ENCODE measurements around the gene STXBP5L.
"Not testable (repeated sequence)": the region's sequence is repeated elsewhere in the genome, so short reads cannot be mapped to it uniquely, and the experiment has no call there.

The STXBP5L gene

GRCh38 chr3:121362035-121362734 lies 454.2 kb downstream of the STXBP5L start:
- DNase-seq (ENCODE audit: low read depth): no peak
- no peak overlapping the region for H3K4me3 ChIP-seq (ENCODE audit: low read depth, low read length)
- no peak for TF ChIP-seq CTCF (conservative IDR thresholded peaks at IDR 0.05; ENCODE audit: low read depth, low read length)

- H3K4me3 ChIP-seq (ENCODE audit: low read depth, low read length); DNase-seq (ENCODE audit: low read depth): not testable (repeated sequence)
Measured at GRCh38 chr3:121388308-121388707, 480.3 kb downstream of the STXBP5L start.

- H3K4me3 ChIP-seq (ENCODE audit: low read depth, low read length); DNase-seq (ENCODE audit: low read depth): not testable (repeated sequence)
Measured at GRCh38 chr3:121395967-121396366, 488.0 kb downstream of the STXBP5L start.

- not testable (repeated sequence) for H3K4me3 ChIP-seq (ENCODE audit: low read depth, low read length); DNase-seq (ENCODE audit: low read depth)
Measured at GRCh38 chr3:121398051-121398450, 490.0 kb downstream of the STXBP5L start.

- no peak for TF ChIP-seq CTCF (conservative IDR thresholded peaks at IDR 0.05; ENCODE audit: low read depth, low read length)
- H3K4me3 ChIP-seq (ENCODE audit: low read depth, low read length): no peak overlapping the region
- no peak for DNase-seq (ENCODE audit: low read depth)
Measured at GRCh38 chr3:121399820-121400219, 491.8 kb downstream of the STXBP5L start.

- TF ChIP-seq CTCF (conservative IDR thresholded peaks at IDR 0.05; ENCODE audit: low read depth, low read length): no peak
- H3K4me3 ChIP-seq (ENCODE audit: low read depth, low read length): no peak overlapping the region
- DNase-seq (ENCODE audit: low read depth): no peak
Measured at GRCh38 chr3:121405631-121406030, 497.6 kb downstream of the STXBP5L start.

GRCh38 chr3:121411523-121411922 lies 503.5 kb downstream of the STXBP5L start:
- TF ChIP-seq CTCF (conservative IDR thresholded peaks at IDR 0.05; ENCODE audit: low read depth, low read length): no peak
- no peak overlapping the region for H3K4me3 ChIP-seq (ENCODE audit: low read depth, low read length)
- DNase-seq (ENCODE audit: low read depth): no peak

GRCh38 chr3:121414924-121415323 lies 506.9 kb downstream of the STXBP5L start:
- TF ChIP-seq CTCF (conservative IDR thresholded peaks at IDR 0.05; ENCODE audit: low read depth, low read length): no peak
- no peak for DNase-seq (ENCODE audit: low read depth)

GRCh38 chr3:121418182-121418581 lies 510.2 kb downstream of the STXBP5L start:
- DNase-seq (ENCODE audit: low read depth): no peak
- no peak overlapping the region for H3K4me3 ChIP-seq (ENCODE audit: low read depth, low read length)
- TF ChIP-seq CTCF (conservative IDR thresholded peaks at IDR 0.05; ENCODE audit: low read depth, low read length): no peak

More at GRCh38 chr3:121414924-121415323, 506.9 kb downstream of the STXBP5L start:
- no peak overlapping the region for H3K4me3 ChIP-seq (ENCODE audit: low read depth, low read length)
